ENCODE data around the gene DUSP3. TPM values are rescaled to one million over a fixed set of nuclear protein-coding genes. Genes with fewer than 3 reads are reported as not detected.
A peak's percentile ranks its signal among the peaks of the same experiment; 100 is the strongest.

Gene DUSP3
- total and polyA plus RNA-seq, 2 of the 13 experiments (the other 11 are each of a cell fraction or from before 2014, with no cell fraction given) = 60.0 to 71.5 TPM

GRCh38 chr17:43778337-43779144 lies at the start of gene DUSP3 (continued):
- TF ChIP-seq PAX8 (CRISPR knock-in tag; IDR thresholded peaks at IDR 0.05; ENCODE audit: borderline replicate concordance) (peak; percentile 78; the same call in 1 of the 2 replicates), RBM22 (optimal IDR thresholded peaks at IDR 0.05; ENCODE audit: low read length) (peak; percentile 91), EED (CRISPR knock-in tag; IDR thresholded peaks at IDR 0.05) (peak; percentile 81; the same call in 1 of the 2 replicates), ZNF589 (CRISPR knock-in tag; conservative IDR thresholded peaks at IDR 0.05) (peak; percentile 86; the same call in 1 of the 2 replicates), ZNF878 (CRISPR knock-in tag; IDR thresholded peaks at IDR 0.05) (no peak), ADNP (CRISPR knock-in tag; IDR thresholded peaks at IDR 0.05) (no peak), ZSCAN5A (CRISPR knock-in tag; IDR thresholded peaks at IDR 0.05; ENCODE audit: borderline replicate concordance) (no peak), SNRNP70 (IDR thresholded peaks at IDR 0.05; ENCODE audit: low read depth, low read length) (no peak), PAXIP1 (CRISPR knock-in tag; conservative IDR thresholded peaks at IDR 0.05) (peak; percentile 75), ZNF20 (CRISPR knock-in tag; IDR thresholded peaks at IDR 0.05) (no peak), BORCS8-MEF2B (CRISPR knock-in tag; IDR thresholded peaks at IDR 0.05) (peak; percentile 68), HMG20A (CRISPR knock-in tag; IDR thresholded peaks at IDR 0.05; ENCODE audit: borderline replicate concordance) (peak; percentile 22; the same call in 1 of the 2 replicates), POGZ (CRISPR knock-in tag; IDR thresholded peaks at IDR 0.05) (no peak; the same call in 1 of the 2 replicates), HNRNPL (IDR thresholded peaks at IDR 0.05; ENCODE audit: low read depth, low read length) (0 out of 2 replicates have a peak, but pooled peaks have one; percentile 9), KAT8 (CRISPR knock-in tag; IDR thresholded peaks at IDR 0.05) (peak; percentile 63), MXD4 (CRISPR knock-in tag; IDR thresholded peaks at IDR 0.05) (peak; percentile 62; the same call in 1 of the 2 replicates), AHR (CRISPR knock-in tag; IDR thresholded peaks at IDR 0.05) (no peak; the same call in 1 of the 2 replicates)
- TF ChIP-seq, protein P1, sequence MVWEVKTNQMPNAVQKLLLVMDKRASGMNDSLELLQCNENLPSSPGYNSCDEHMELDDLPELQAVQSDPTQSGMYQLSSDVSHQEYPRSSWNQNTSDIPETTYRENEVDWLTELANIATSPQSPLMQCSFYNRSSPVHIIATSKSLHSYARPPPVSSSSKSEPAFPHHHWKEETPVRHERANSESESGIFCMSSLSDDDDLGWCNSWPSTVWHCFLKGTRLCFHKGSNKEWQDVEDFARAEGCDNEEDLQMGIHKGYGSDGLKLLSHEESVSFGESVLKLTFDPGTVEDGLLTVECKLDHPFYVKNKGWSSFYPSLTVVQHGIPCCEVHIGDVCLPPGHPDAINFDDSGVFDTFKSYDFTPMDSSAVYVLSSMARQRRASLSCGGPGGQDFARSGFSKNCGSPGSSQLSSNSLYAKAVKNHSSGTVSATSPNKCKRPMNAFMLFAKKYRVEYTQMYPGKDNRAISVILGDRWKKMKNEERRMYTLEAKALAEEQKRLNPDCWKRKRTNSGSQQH (CRISPR knock-in tag; IDR thresholded peaks at IDR 0.05; ENCODE audit: low read depth) = no peak
